Measurements from ENCODE around the gene SEC11A.
"Not testable (repeated sequence)": the region's sequence is repeated elsewhere in the genome, so short reads cannot be mapped to it uniquely, and the experiment has no call there.

Gene SEC11A

DNA sequence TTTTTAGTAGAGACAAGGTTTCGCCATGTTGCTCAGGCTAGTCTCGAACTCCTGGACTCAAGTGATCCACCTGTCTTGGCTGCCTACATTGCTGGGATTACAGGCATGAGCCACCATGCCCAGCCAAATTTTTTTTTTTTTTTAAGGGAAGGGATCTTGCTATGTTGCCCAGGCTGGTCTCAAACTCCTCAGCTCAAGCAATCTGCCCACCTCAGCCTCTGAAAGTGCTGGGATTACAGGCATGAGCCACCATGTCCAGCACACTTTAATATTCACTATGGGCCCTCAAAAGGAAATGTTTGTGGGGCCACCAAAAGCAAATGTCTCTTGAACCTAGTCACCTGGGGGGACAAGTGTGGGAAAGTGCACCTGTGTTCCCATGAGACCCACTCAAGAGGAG lies 73.3 kb downstream of the SEC11A start:
- DNase-seq (ENCODE audit: low read depth in 3 of 3), result not testable (repeated sequence)

DNA sequence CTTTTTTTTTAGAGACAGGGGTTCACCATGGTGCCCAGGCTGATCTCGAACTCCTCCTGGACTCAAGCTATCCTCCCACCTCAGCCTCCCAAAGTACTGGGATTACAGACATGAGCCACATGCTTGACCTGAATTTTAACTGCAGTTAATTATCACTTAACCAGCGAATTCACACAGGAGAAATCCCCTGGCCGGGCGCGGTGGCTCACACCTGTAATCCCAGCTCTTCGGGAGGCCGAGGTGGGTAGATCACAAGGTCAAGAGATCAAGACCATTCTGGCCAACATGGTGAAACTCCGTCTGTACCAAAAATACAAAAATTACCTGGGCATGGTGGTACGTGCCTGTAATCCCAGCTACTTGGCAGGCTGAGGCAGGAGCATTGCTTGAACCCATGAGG lies 74.1 kb downstream of the SEC11A start:
- DNase-seq (ENCODE audit: low read depth in 3 of 3), result not testable (repeated sequence)

DNA sequence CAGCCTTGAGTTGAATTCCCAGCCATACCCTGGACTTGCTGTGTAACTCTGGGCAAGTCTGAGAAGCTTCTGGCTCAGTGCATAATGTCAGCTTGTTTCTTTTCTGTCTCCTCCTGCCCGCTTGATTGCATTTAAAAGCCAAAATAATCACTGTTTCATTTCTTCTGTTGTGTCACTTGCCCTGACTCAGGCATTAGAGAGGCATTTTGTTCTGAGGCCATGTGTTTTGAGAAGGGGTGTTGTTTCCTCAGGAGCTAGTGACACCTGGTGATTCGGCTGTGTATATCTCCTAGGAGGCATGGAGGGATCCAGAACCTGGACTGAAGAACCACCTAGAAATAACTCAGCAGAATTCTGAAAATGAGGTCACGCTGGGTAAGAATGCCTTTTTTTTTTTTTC lies 77.8 kb downstream of the SEC11A start:
- no peak for DNase-seq (ENCODE audit: low read depth in 3 of 3)

DNA sequence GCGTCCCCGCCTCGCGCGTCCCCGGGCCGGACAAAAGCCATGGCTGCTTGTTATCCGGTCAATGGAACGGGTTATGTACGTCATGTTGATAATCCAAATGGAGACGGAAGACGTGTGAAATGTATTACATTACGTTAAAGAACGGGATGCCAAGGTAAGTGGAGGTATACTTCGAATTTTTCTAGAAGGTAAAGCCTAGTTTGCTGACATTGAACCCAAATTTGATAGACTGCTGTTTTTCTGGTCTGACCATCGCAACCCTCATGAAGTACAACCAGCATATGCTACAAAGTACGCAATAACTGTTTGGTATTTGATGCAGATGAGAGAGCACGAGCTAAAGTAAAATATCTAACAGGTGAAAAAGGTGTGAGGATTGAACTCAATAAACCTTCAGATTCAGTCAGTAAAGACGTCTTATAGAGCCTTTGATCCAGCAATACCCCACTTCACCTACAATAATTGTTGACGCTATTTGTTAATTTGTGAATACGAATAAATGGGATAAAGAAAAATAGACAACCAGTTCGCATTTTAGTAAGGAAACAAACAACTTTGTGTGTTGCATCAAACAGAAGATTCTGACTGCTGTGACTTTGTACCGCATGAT lies 81.6 kb downstream of the SEC11A start:
- DNase-seq (ENCODE audit: low read depth in 3 of 3), result no peak

- peak; percentile 46 to 61 (median 53) for DNase-seq (ENCODE audit: low read depth in 3 of 3)
Observed at GRCh38 chr15:84633311-84634227, 82.4 kb downstream of the SEC11A start.

GRCh38 chr15:84631706-84632272 lies 84.2 kb downstream of the SEC11A start:
- no peak for DNase-seq (ENCODE audit: low read depth in 3 of 3)

GRCh38 chr15:84629033-84629432 lies 86.9 kb downstream of the SEC11A start:
- no peak for DNase-seq (ENCODE audit: low read depth in 3 of 3)

- DNase-seq (ENCODE audit: low read depth in 3 of 3), result no peak
Observed at GRCh38 chr15:84625123-84625522, 90.8 kb downstream of the SEC11A start.

DNA sequence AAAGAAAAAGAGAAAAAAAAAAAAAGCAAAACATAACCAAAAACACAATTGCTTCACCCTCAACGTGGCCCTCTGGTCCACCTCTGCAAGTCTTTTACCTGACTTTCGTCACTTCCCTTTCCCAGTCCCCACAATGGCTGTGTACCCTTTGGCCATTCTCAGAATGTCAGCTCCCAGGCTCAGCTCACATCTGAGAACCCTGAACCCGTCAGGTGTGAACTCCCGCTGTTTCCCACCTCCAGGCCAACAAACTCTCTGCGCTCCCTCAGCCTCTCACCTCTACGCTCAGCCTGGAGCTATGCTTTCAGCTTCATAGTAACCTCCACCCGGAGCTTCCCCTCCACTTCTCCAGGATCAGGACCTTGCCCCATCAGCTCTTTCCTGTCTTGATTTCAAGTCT lies 91.6 kb downstream of the SEC11A start:
- no peak for DNase-seq (ENCODE audit: low read depth in 3 of 3)

- DNase-seq (ENCODE audit: low read depth in 3 of 3), result no peak
Observed at GRCh38 chr15:84621358-84621979, 94.5 kb downstream of the SEC11A start.

GRCh38 chr15:84620626-84621025 lies 95.3 kb downstream of the SEC11A start:
- DNase-seq (ENCODE audit: low read depth in 3 of 3), result no peak

Measured in stimulated activated CD4-positive, alpha-beta T cell treated with anti-CD3 and anti-CD28 coated beads, TNF-alpha, amount 100 ng/mL, for 4 hours (primary cell).